ENCODE data around the gene ENG. TPM values are rescaled to one million over a fixed set of nuclear protein-coding genes. Genes with fewer than 3 reads are reported as not detected.

ENG gene
- polyA plus RNA-seq, 1 of the 3 experiments (the other 2 are of a cell fraction), result 18.8 TPM

DNA sequence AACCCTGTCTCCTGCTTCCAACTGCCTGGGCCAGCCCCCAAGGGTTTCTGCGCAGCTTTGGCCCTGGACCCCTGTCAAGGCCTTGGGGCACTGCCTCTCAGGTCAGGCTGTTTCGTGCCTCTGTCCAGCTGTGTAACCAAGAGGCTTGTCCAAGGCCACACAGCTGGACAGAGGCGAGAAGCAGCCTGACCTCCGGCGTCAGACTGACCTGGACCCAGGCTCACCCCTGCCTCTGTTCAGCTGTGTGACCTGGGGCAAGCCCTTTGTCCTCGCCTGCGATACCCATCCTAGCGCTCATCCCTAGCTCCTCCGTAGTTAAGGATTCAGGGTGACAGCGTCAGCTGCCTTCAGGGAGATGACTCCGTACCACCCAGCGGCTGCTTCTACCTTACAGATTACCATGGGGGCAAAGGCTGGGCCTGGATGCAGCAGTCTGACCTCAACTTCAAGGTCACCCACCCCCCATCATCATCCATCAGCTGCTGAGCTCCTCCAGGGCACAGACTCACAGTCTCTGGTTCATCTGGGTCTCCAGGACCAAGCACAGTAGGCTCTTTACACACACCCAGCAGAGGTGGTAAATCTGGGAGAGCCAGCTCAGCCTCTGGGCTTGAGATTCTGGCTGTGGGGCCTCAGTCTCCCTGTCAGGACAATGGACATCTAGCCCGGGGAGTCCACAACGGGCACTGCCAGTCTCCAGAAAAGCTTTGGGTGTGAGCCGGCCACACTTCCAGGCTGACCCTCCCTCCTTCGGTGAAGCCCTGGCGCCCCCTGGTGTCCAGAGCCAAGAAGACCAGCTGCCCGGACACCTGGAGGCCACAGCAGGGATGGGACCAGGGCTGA lies 15.1 kb upstream of the ENG start (continued):
- TF ChIP-seq TAF1 (IDR thresholded peaks at IDR 0.05; ENCODE audit: borderline replicate concordance, low read depth, low read length), result no peak
- TF ChIP-seq, protein P1, sequence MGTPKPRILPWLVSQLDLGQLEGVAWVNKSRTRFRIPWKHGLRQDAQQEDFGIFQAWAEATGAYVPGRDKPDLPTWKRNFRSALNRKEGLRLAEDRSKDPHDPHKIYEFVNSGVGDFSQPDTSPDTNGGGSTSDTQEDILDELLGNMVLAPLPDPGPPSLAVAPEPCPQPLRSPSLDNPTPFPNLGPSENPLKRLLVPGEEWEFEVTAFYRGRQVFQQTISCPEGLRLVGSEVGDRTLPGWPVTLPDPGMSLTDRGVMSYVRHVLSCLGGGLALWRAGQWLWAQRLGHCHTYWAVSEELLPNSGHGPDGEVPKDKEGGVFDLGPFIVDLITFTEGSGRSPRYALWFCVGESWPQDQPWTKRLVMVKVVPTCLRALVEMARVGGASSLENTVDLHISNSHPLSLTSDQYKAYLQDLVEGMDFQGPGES (IDR thresholded peaks at IDR 0.05; ENCODE audit: low read depth, low read length), result no peak
- TF ChIP-seq GATA2 (CRISPR knock-in tag; IDR thresholded peaks at IDR 0.05), result no peak

DNA sequence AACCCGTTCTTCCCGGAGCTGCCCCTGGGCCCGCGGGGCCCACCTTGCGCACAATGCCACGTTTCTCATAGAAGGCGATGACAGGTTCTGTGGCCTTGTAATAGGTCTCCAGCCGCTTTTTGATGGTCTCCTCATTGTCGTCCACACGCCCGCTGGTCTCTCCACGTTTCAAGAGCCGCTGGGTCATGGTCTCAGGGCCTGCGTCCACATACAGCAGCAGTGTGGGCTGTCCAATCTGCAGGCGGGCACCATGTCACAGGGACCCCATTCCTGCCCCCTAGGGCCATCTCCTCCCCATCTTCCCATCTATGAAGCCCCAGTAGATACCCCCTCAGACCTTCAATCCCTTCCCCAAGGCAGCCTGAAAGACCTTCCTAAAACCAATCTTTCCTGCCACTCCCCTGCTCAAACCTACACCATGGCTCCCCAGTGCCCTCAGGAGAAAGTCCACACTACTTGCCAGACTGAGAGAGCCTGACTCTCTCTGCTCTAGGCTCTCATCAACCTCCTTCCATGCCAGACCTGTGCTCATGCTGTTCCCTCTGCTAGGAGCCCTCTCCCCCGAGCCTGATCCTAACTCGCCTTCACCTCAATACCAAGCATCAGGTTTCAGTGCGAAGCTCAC lies 13.9 kb upstream of the ENG start:
- ChIA-PET POLR2A (no interaction called here), CTCF (interaction anchor here (0.8 to 10.6 kb wide), 10 partner anchors 12 to 168 kb away, joined by 3 to 116 read pairs (median 16); partner anchors contain the start of genes CDK9, ENG and TOR2A)
- Histone ChIP-seq H3K4me2 (no peak overlapping the region), H3K4me1 (ENCODE audit: control insufficient read depth in 1 of 2, insufficient read depth in 2 of 2, low read depth in 1 of 2, low read length in 1 of 2) (peaks cover 0 to under 1% of the 10 kb centered on the region in 2 experiments; a peak in 1 of 4 replicates), H3K9ac (no peak overlapping the region), H2AFZ (ENCODE audit: low read depth) (no peak overlapping the region), H3K27me3 (ENCODE audit: insufficient read depth) (no peaks in the 10 kb centered on the region), H3F3A (replicated peaks; ENCODE audit: insufficient read depth) (no peaks in the 10 kb centered on the region), H3K4me3 (ENCODE audit: low read depth in 2 of 2, low read length in 1 of 2) (no peak overlapping the region), H3K9me3 (no peaks in the 10 kb centered on the region), H3K36me3 (replicated peaks in 1 of 2; ENCODE audit: control insufficient read depth in 1 of 2, insufficient read depth in 2 of 2, low read length in 1 of 2) (peaks cover 0 to 12% of the 10 kb centered on the region in 2 experiments), H4K20me1 (ENCODE audit: insufficient read depth) (no peaks in the 10 kb centered on the region), H3K79me2 (ENCODE audit: insufficient read depth) (no peaks in the 10 kb centered on the region), H3K9me2 (no peaks in the 10 kb centered on the region), H3K27ac (ENCODE audit: low read depth in 2 of 2, low read length in 1 of 2) (no peak overlapping the region)
- no peak for DNase-seq
- no peak for TF ChIP-seq FOXM1 (IDR thresholded peaks at IDR 0.05; ENCODE audit: low read depth)
- TF ChIP-seq, protein P2, sequence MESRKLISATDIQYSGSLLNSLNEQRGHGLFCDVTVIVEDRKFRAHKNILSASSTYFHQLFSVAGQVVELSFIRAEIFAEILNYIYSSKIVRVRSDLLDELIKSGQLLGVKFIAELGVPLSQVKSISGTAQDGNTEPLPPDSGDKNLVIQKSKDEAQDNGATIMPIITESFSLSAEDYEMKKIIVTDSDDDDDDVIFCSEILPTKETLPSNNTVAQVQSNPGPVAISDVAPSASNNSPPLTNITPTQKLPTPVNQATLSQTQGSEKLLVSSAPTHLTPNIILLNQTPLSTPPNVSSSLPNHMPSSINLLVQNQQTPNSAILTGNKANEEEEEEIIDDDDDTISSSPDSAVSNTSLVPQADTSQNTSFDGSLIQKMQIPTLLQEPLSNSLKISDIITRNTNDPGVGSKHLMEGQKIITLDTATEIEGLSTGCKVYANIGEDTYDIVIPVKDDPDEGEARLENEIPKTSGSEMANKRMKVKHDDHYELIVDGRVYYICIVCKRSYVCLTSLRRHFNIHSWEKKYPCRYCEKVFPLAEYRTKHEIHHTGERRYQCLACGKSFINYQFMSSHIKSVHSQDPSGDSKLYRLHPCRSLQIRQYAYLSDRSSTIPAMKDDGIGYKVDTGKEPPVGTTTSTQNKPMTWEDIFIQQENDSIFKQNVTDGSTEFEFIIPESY (IDR thresholded peaks at IDR 0.05; ENCODE audit: borderline replicate concordance, low read depth), result no peak
- TF ChIP-seq MXI1 (IDR thresholded peaks at IDR 0.05; ENCODE audit: low read depth, low read length), result no peak
- TF ChIP-seq EP300 (IDR thresholded peaks at IDR 0.05; ENCODE audit: borderline replicate concordance in 1 of 2, low read depth in 1 of 2, low read length in 1 of 2), result no peak
- no peak for TF ChIP-seq POLR2AphosphoS5 (IDR thresholded peaks at IDR 0.05; ENCODE audit: low read depth, low read length)
- no peak for TF ChIP-seq CHD2 (IDR thresholded peaks at IDR 0.05; ENCODE audit: low read length, partially characterized antibody)
- TF ChIP-seq, protein P3, sequence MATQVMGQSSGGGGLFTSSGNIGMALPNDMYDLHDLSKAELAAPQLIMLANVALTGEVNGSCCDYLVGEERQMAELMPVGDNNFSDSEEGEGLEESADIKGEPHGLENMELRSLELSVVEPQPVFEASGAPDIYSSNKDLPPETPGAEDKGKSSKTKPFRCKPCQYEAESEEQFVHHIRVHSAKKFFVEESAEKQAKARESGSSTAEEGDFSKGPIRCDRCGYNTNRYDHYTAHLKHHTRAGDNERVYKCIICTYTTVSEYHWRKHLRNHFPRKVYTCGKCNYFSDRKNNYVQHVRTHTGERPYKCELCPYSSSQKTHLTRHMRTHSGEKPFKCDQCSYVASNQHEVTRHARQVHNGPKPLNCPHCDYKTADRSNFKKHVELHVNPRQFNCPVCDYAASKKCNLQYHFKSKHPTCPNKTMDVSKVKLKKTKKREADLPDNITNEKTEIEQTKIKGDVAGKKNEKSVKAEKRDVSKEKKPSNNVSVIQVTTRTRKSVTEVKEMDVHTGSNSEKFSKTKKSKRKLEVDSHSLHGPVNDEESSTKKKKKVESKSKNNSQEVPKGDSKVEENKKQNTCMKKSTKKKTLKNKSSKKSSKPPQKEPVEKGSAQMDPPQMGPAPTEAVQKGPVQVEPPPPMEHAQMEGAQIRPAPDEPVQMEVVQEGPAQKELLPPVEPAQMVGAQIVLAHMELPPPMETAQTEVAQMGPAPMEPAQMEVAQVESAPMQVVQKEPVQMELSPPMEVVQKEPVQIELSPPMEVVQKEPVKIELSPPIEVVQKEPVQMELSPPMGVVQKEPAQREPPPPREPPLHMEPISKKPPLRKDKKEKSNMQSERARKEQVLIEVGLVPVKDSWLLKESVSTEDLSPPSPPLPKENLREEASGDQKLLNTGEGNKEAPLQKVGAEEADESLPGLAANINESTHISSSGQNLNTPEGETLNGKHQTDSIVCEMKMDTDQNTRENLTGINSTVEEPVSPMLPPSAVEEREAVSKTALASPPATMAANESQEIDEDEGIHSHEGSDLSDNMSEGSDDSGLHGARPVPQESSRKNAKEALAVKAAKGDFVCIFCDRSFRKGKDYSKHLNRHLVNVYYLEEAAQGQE (IDR thresholded peaks at IDR 0.05; ENCODE audit: low read depth, low read length), result no peak
- no peak for TF ChIP-seq TEAD4 (IDR thresholded peaks at IDR 0.05; ENCODE audit: borderline replicate concordance, insufficient read depth)
- TF ChIP-seq, protein P1 (IDR thresholded peaks at IDR 0.05; ENCODE audit: low read depth, low read length), result no peak
- no peak for TF ChIP-seq YY1 (IDR thresholded peaks at IDR 0.05; ENCODE audit: low read depth)
- no peak for TF ChIP-seq FOSL2 (IDR thresholded peaks at IDR 0.05; ENCODE audit: borderline replicate concordance, low read depth)
- TF ChIP-seq TAF1 (IDR thresholded peaks at IDR 0.05; ENCODE audit: borderline replicate concordance, low read depth, low read length), result no peak
- no peak for TF ChIP-seq ELF1 (IDR thresholded peaks at IDR 0.05)
- TF ChIP-seq MEF2A (IDR thresholded peaks at IDR 0.05; ENCODE audit: borderline replicate concordance, low read depth), result no peak
- TF ChIP-seq RAD21 (IDR thresholded peaks at IDR 0.05; ENCODE audit: low read length), result no peak
- no peak for TF ChIP-seq SIN3A (IDR thresholded peaks at IDR 0.05; ENCODE audit: borderline replicate concordance, low read depth, low read length)
- TF ChIP-seq GABPA (IDR thresholded peaks at IDR 0.05; ENCODE audit: low read depth), result no peak
- TF ChIP-seq EZH2phosphoT487 (IDR thresholded peaks at IDR 0.05; ENCODE audit: borderline replicate concordance, low read depth), result no peak
- TF ChIP-seq NFIC (IDR thresholded peaks at IDR 0.05; ENCODE audit: borderline replicate concordance), result no peak
- no peak for TF ChIP-seq SMC3 (IDR thresholded peaks at IDR 0.05; ENCODE audit: low read depth, low read length)
- WGBS (ENCODE audit: low lambda C conversion rate), result 96% methylated on average over 13 of the region's 18 CpGs

All from SK-N-SH (cell line).